Thyroid gland (tissue), 4 donors: ENCODE results near the gene PANX1. TPM values are rescaled to one million over a fixed set of nuclear protein-coding genes. Genes with fewer than 3 reads are reported as not detected.

Source experiments
- DNase-seq, 2 donors: peaks; one replicate each; pipeline ENCODE4 v3.0.0-alpha.2; 2019
- H3K27ac ChIP-seq, 3 donors: fragments of 200-600 bp; sonication (generic); 1 replicate in 2 of 3; 2 replicates in 1 of 3; pipeline ENCODE4 v1.5.1; 2016 to 2019; ENCODE audit warnings: mild to moderate bottlenecking in 1 of 3, moderate library complexity in 1 of 3
- H3K27me3 ChIP-seq: fragments of 200-600 bp; sonication (generic); one replicate; pipeline ENCODE4 v1.5.1; 2019
- H3K36me3 ChIP-seq, 2 donors: fragments of 200-600 bp; sonication (generic); one replicate each; pipeline ENCODE4 v1.5.1; 2016 to 2019
- H3K4me1 ChIP-seq, 2 donors: fragments of 200-600 bp; sonication (generic); one replicate each; pipeline ENCODE4 v1.5.1; 2017 to 2019
- H3K4me3 ChIP-seq, 3 donors: fragments of 200-600 bp; sonication (generic); replicated peaks in 1 of 3; 1 replicate in 2 of 3; 2 replicates in 1 of 3; pipeline ENCODE4 v1.5.1; 2016; ENCODE audit warnings: mild to moderate bottlenecking in 1 of 3
- H3K9me3 ChIP-seq: fragments of 200-600 bp; sonication (generic); one replicate; pipeline ENCODE4 v1.5.1; 2017
- POLR2A ChIP-seq, 2 donors: fragments of 450-650 bp; IDR thresholded peaks; one replicate each; pipeline ENCODE4 v1.6.1; 2017; ENCODE audit warnings: antibody characterized with exemption in 2 of 2, mild to moderate bottlenecking in 2 of 2, moderate library complexity in 1 of 2
- whole genome bisulfite sequencing, 2 donors: methylation state at CpG; one replicate each; pipeline ENCODE4 v1.1.5; 2017; 5-methylcytosine and 5-hydroxymethylcytosine counted together
- intact Hi-C: fragments of 100-400 bp; cut with DNase I; formaldehyde crosslinking; loops from one replicate; pipeline ENCODE4 v1.15.1; 2023
- total RNA-seq, 4 donors: library from RNA; depleted of rRNA; stranded (reverse); fragments of >200 nt; gene quantifications; one replicate each; pipeline ENCODE4 v1.2.3, GENCODE V29; 2016
- TF ChIP-seq, protein P1 (sequence below), 6 experiments: fragments of 200-600 bp in 3 of 6; fragments of 450-650 bp in 3 of 6; sonication (generic) in 3 of 6; IDR thresholded peaks; one replicate each; pipeline ENCODE4 v1.5.1; 2016 to 2019; ENCODE audit warnings: antibody characterized with exemption in 6 of 6, mild to moderate bottlenecking in 2 of 6, inconsistent platforms in 1 of 6, moderate library complexity in 1 of 6

The PANX1 gene
- total RNA-seq, 4 donors from 2014 or later, result 18.4 to 21.7 (median 19.1) TPM

DNA sequence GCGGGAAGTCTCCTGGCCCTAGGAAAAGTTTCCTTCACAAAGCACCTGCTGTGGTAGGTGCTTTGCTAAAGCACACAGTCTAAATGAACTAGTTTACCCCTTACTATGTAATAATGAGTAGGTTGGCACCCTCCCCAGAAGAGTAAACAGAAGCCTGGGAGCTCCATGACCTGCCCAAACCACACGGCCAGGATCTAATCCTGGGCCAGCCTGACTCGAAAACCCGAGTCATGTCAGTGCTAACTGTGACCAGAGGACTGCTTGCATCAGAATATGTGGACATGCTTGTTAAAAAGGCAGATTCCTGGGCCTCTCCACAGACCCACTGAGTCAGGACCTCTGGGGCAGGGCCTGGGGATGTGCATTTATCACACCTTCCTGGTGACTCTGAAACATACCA, 67.7 kb downstream of the PANX1 start:
- WGBS, 2 donors, result 93 to 94% methylated on average over 4 of the region's 4 CpGs
- no peaks in the 10 kb centered on the region for H3K9me3 ChIP-seq
- no peaks in the 10 kb centered on the region for H3K27me3 ChIP-seq
- H3K27ac ChIP-seq, result no peak overlapping the region
- H3K36me3 ChIP-seq, result no peaks in the 10 kb centered on the region
- DNase-seq, result no peak
- no peak overlapping the region for H3K4me3 ChIP-seq
- TF ChIP-seq, protein P1, sequence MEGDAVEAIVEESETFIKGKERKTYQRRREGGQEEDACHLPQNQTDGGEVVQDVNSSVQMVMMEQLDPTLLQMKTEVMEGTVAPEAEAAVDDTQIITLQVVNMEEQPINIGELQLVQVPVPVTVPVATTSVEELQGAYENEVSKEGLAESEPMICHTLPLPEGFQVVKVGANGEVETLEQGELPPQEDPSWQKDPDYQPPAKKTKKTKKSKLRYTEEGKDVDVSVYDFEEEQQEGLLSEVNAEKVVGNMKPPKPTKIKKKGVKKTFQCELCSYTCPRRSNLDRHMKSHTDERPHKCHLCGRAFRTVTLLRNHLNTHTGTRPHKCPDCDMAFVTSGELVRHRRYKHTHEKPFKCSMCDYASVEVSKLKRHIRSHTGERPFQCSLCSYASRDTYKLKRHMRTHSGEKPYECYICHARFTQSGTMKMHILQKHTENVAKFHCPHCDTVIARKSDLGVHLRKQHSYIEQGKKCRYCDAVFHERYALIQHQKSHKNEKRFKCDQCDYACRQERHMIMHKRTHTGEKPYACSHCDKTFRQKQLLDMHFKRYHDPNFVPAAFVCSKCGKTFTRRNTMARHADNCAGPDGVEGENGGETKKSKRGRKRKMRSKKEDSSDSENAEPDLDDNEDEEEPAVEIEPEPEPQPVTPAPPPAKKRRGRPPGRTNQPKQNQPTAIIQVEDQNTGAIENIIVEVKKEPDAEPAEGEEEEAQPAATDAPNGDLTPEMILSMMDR (IDR thresholded peaks at IDR 0.05), result no peak
- TF ChIP-seq POLR2A (IDR thresholded peaks at IDR 0.05), result no peak
- H3K4me1 ChIP-seq, result no peaks in the 10 kb centered on the region
- intact Hi-C loops, result no loop called here

GRCh38 chr11:94198718-94199117, 70.1 kb downstream of the PANX1 start:
- no peak overlapping the region for H3K4me3 ChIP-seq
- no peaks in the 10 kb centered on the region for H3K36me3 ChIP-seq
- H3K27ac ChIP-seq, result no peak overlapping the region
- TF ChIP-seq, protein P1 (IDR thresholded peaks at IDR 0.05), result no peak
- no peak for TF ChIP-seq POLR2A (IDR thresholded peaks at IDR 0.05)
- DNase-seq, result no peak
- H3K27me3 ChIP-seq, result no peaks in the 10 kb centered on the region
- intact Hi-C loops, result no loop called here
- WGBS, 2 donors, result 82 to 93% methylated on average over 3 of the region's 3 CpGs
- H3K4me1 ChIP-seq, result peaks cover 0 to 4% of the 10 kb centered on the region in 2 donors
- no peaks in the 10 kb centered on the region for H3K9me3 ChIP-seq

GRCh38 chr11:94199136-94200130, 70.8 kb downstream of the PANX1 start:
- peaks cover 0 to 4% of the 10 kb centered on the region in 2 donors for H3K4me1 ChIP-seq
- no peak for DNase-seq
- WGBS, 2 donors, result 80 to 85% methylated on average over 5 of the region's 5 CpGs
- H3K9me3 ChIP-seq, result no peaks in the 10 kb centered on the region
- H3K4me3 ChIP-seq, result no peak overlapping the region
- intact Hi-C loops, result no loop called here
- H3K27ac ChIP-seq, result no peak overlapping the region
- TF ChIP-seq POLR2A (IDR thresholded peaks at IDR 0.05), result no peak
- TF ChIP-seq, protein P1 (IDR thresholded peaks at IDR 0.05), result no peak
- H3K36me3 ChIP-seq, result no peaks in the 10 kb centered on the region
- H3K27me3 ChIP-seq, result no peaks in the 10 kb centered on the region

DNA sequence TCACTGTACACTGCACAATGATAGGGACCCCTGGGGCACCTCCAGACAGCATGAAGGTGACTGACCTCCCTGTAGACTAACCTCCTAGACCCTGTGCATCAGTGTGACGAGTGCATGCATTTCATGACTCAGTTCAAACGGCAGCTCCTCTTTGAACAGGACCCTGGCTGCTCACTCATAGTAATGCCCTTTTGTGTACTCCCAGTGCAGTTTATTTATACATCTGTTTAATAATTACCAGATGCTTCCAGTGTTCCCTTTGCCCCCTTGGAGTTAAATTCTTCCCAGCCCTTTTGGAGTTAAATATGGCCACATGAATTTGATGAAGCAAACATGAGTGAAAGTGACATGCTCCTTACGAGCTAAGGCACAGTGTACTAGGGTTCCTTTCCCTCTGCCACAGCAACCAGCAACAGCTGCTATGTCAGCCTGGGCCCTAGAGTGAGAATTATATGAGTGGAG, 72.4 kb downstream of the PANX1 start:
- DNase-seq, result no peak

More for the DNA sequence above, 72.4 kb downstream of the PANX1 start:
- Histone ChIP-seq H3K36me3 (no peaks in the 10 kb centered on the region), H3K4me3 (no peak overlapping the region), H3K27ac (no peak overlapping the region), H3K4me1 (peaks cover 0 to 4% of the 10 kb centered on the region in 2 donors), H3K27me3 (no peaks in the 10 kb centered on the region), H3K9me3 (no peaks in the 10 kb centered on the region)
- WGBS, 2 donors, result 58 to 65% methylated on average over 3 of the region's 3 CpGs
- intact Hi-C loops, result no loop called here
- TF ChIP-seq, protein P1 (IDR thresholded peaks at IDR 0.05), result no peak
- TF ChIP-seq POLR2A (IDR thresholded peaks at IDR 0.05), result no peak
